ENCODE data around the gene TMEM53.
"Not testable (repeated sequence)": the region's sequence is repeated elsewhere in the genome, so short reads cannot be mapped to it uniquely, and the experiment has no call there.

TMEM53 gene

GRCh38 chr1:44705470-44705869 is 31.2 kb upstream of the TMEM53 start:
- no peak overlapping the region for H2BK15ac ChIP-seq (ENCODE audit: low read length)
- no peak overlapping the region for H3K18ac ChIP-seq (ENCODE audit: low read length)
- H3K9me3 ChIP-seq (replicated peaks in 1 of 2; ENCODE audit: control insufficient read depth in 2 of 2, insufficient read depth in 1 of 2, low read depth in 1 of 2, low read length in 2 of 2), result peaks cover 4 to 11% of the 10 kb centered on the region in 2 donors
- H3K4ac ChIP-seq (ENCODE audit: low read length), result no peak overlapping the region
- no peak overlapping the region for H2AFZ ChIP-seq (ENCODE audit: low read length)
- no peak overlapping the region for H2AK5ac ChIP-seq (ENCODE audit: low read depth, low read length)
- H2BK12ac ChIP-seq (ENCODE audit: low read length), result no peak overlapping the region
- no peak overlapping the region for H3K4me3 ChIP-seq (ENCODE audit: low read length in 2 of 2)
- H2BK5ac ChIP-seq (ENCODE audit: low read length), result no peak overlapping the region
- H3K14ac ChIP-seq (ENCODE audit: low read length), result no peak overlapping the region
- no peak for DNase-seq (ENCODE audit: low spot score)
- no peak overlapping the region for H4K91ac ChIP-seq (ENCODE audit: low read depth, low read length, poor library complexity)
- H3K23ac ChIP-seq (ENCODE audit: low read depth, low read length, poor library complexity), result no peak overlapping the region
- WGBS, 2 donors (ENCODE audit: extremely low coverage in 2 of 2, insufficient read length in 2 of 2, insufficient replicate concordance in 1 of 2), result 100% methylated on average over 3 of the region's 6 CpGs; no CpG with 5 or more reads in 1 of the 2 donors
- H3K79me1 ChIP-seq (ENCODE audit: low read depth, low read length), result no peaks in the 10 kb centered on the region
- no peak overlapping the region for H3K4me2 ChIP-seq (ENCODE audit: insufficient read depth, low read length, poor library complexity, severe bottlenecking)
- H3K27me3 ChIP-seq (ENCODE audit: control insufficient read depth in 3 of 3, insufficient read depth in 3 of 3, low read depth in 1 of 3, low read length in 3 of 3), result no peaks in the 10 kb centered on the region
- H4K8ac ChIP-seq (ENCODE audit: low read depth, low read length), result no peak overlapping the region
- H3K4me1 ChIP-seq (ENCODE audit: control insufficient read depth in 2 of 2, insufficient read depth in 1 of 2, low read depth in 1 of 2, low read length in 2 of 2), result no peaks in the 10 kb centered on the region
- no peak overlapping the region for H2BK120ac ChIP-seq (ENCODE audit: low read depth, low read length)
- no peaks in the 10 kb centered on the region for H3K36me3 ChIP-seq (replicated peaks in 1 of 2; ENCODE audit: control insufficient read depth in 2 of 2, insufficient read depth in 2 of 2, low read length in 2 of 2)
- no peak overlapping the region for H3K27ac ChIP-seq (replicated peaks; ENCODE audit: low read length)
- no peak overlapping the region for H3K9ac ChIP-seq (ENCODE audit: low read depth, low read length, poor library complexity)

DNA sequence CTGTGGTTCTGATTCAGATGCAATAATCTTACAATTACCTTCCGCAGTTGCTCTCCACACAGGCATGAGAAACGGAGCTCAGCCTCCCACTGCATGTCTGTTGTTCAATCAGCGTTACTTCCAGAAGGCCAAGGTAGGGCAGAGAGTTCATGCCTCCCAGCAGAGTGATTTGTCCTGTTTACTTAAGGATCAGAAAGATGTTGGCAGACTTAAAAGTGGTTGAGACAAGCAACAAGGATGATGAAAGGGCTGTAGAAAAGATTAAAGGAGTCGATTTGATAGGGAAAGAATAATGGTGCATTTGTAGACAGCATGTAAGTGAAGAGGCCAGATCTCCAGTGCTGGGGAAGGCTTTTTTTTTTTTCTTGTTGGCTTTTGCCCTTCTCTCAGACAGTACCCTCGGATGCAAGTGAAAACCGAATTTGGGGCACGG is 26.9 kb upstream of the TMEM53 start:
- no peaks in the 10 kb centered on the region for H3K27me3 ChIP-seq (ENCODE audit: control insufficient read depth in 3 of 3, insufficient read depth in 3 of 3, low read depth in 1 of 3, low read length in 3 of 3)
- H2BK5ac ChIP-seq (ENCODE audit: low read length), result no peak overlapping the region
- no peak for DNase-seq (ENCODE audit: low spot score)
- no peak overlapping the region for H3K18ac ChIP-seq (ENCODE audit: low read length)
- H2BK12ac ChIP-seq (ENCODE audit: low read length), result no peak overlapping the region
- no peak overlapping the region for H3K9ac ChIP-seq (ENCODE audit: low read depth, low read length, poor library complexity)
- no peak overlapping the region for H3K27ac ChIP-seq (replicated peaks; ENCODE audit: low read length)
- H3K36me3 ChIP-seq (replicated peaks in 1 of 2; ENCODE audit: control insufficient read depth in 2 of 2, insufficient read depth in 2 of 2, low read length in 2 of 2), result no peaks in the 10 kb centered on the region
- H4K91ac ChIP-seq (ENCODE audit: low read depth, low read length, poor library complexity), result no peak overlapping the region
- H3K4me2 ChIP-seq (ENCODE audit: insufficient read depth, low read length, poor library complexity, severe bottlenecking), result no peak overlapping the region
- no peak overlapping the region for H2AFZ ChIP-seq (ENCODE audit: low read length)
- H2BK120ac ChIP-seq (ENCODE audit: low read depth, low read length), result no peak overlapping the region
- H3K79me1 ChIP-seq (ENCODE audit: low read depth, low read length), result no peaks in the 10 kb centered on the region
- H2AK5ac ChIP-seq (ENCODE audit: low read depth, low read length), result no peak overlapping the region
- no peak overlapping the region for H3K23ac ChIP-seq (ENCODE audit: low read depth, low read length, poor library complexity)
- H2BK15ac ChIP-seq (ENCODE audit: low read length), result no peak overlapping the region
- H3K4me1 ChIP-seq (ENCODE audit: control insufficient read depth in 2 of 2, insufficient read depth in 1 of 2, low read depth in 1 of 2, low read length in 2 of 2), result no peaks in the 10 kb centered on the region
- H3K4ac ChIP-seq (ENCODE audit: low read length), result no peak overlapping the region
- H4K8ac ChIP-seq (ENCODE audit: low read depth, low read length), result no peak overlapping the region
- H3K14ac ChIP-seq (ENCODE audit: low read length), result no peak overlapping the region
- no peak overlapping the region for H3K4me3 ChIP-seq (ENCODE audit: low read length in 2 of 2)
- no peaks in the 10 kb centered on the region for H3K9me3 ChIP-seq (replicated peaks in 1 of 2; ENCODE audit: control insufficient read depth in 2 of 2, insufficient read depth in 1 of 2, low read depth in 1 of 2, low read length in 2 of 2)
- 100% methylated on average over 1 of the region's 7 CpGs; no CpG with 5 or more reads in 1 of the 2 donors for WGBS, 2 donors (ENCODE audit: extremely low coverage in 2 of 2, insufficient read length in 2 of 2, insufficient replicate concordance in 1 of 2)

- Histone ChIP-seq H3K79me1 (ENCODE audit: low read depth, low read length) (no peaks in the 10 kb centered on the region), H3K18ac (ENCODE audit: low read length) (no peak overlapping the region)
- no CpG with 5 or more reads among the region's 1 CpG for WGBS, 2 donors (ENCODE audit: extremely low coverage in 2 of 2, insufficient read length in 2 of 2, insufficient replicate concordance in 1 of 2)
Observed at GRCh38 chr1:44700573-44700972, 26.3 kb upstream of the TMEM53 start.

GRCh38 chr1:44699375-44699774 is 25.1 kb upstream of the TMEM53 start:
- not testable (repeated sequence) for H3K4me1 ChIP-seq (ENCODE audit: control insufficient read depth in 2 of 2, insufficient read depth in 1 of 2, low read depth in 1 of 2, low read length in 2 of 2); H2BK12ac ChIP-seq (ENCODE audit: low read length); H3K18ac ChIP-seq (ENCODE audit: low read length); H3K14ac ChIP-seq (ENCODE audit: low read length); DNase-seq (ENCODE audit: low spot score); H3K27ac ChIP-seq (replicated peaks; ENCODE audit: low read length); H3K9me3 ChIP-seq (replicated peaks in 1 of 2; ENCODE audit: control insufficient read depth in 2 of 2, insufficient read depth in 1 of 2, low read depth in 1 of 2, low read length in 2 of 2); H3K36me3 ChIP-seq (replicated peaks in 1 of 2; ENCODE audit: control insufficient read depth in 2 of 2, insufficient read depth in 2 of 2, low read length in 2 of 2); H3K4me3 ChIP-seq (ENCODE audit: low read length in 2 of 2); H3K27me3 ChIP-seq (ENCODE audit: control insufficient read depth in 3 of 3, insufficient read depth in 3 of 3, low read depth in 1 of 3, low read length in 3 of 3); H3K23ac ChIP-seq (ENCODE audit: low read depth, low read length, poor library complexity); H3K9ac ChIP-seq (ENCODE audit: low read depth, low read length, poor library complexity); H4K91ac ChIP-seq (ENCODE audit: low read depth, low read length, poor library complexity); H3K79me1 ChIP-seq (ENCODE audit: low read depth, low read length); H2AFZ ChIP-seq (ENCODE audit: low read length); H2BK5ac ChIP-seq (ENCODE audit: low read length); H3K4me2 ChIP-seq (ENCODE audit: insufficient read depth, low read length, poor library complexity, severe bottlenecking); H2AK5ac ChIP-seq (ENCODE audit: low read depth, low read length); H4K8ac ChIP-seq (ENCODE audit: low read depth, low read length); H2BK15ac ChIP-seq (ENCODE audit: low read length); H2BK120ac ChIP-seq (ENCODE audit: low read depth, low read length); H3K4ac ChIP-seq (ENCODE audit: low read length)
- WGBS, 2 donors (ENCODE audit: extremely low coverage in 2 of 2, insufficient read length in 2 of 2, insufficient replicate concordance in 1 of 2), result no CpG with 5 or more reads among the region's 9 CpGs

More at GRCh38 chr1:44700573-44700972, 26.3 kb upstream of the TMEM53 start:
- no peak overlapping the region for H3K4me3 ChIP-seq (ENCODE audit: low read length in 2 of 2)
- H2AFZ ChIP-seq (ENCODE audit: low read length), result no peak overlapping the region
- no peak overlapping the region for H2BK5ac ChIP-seq (ENCODE audit: low read length)
- H3K27ac ChIP-seq (replicated peaks; ENCODE audit: low read length), result no peak overlapping the region
- H3K27me3 ChIP-seq (ENCODE audit: control insufficient read depth in 3 of 3, insufficient read depth in 3 of 3, low read depth in 1 of 3, low read length in 3 of 3), result no peaks in the 10 kb centered on the region
- DNase-seq (ENCODE audit: low spot score), result no peak
- H3K9ac ChIP-seq (ENCODE audit: low read depth, low read length, poor library complexity), result no peak overlapping the region
- H3K9me3 ChIP-seq (replicated peaks in 1 of 2; ENCODE audit: control insufficient read depth in 2 of 2, insufficient read depth in 1 of 2, low read depth in 1 of 2, low read length in 2 of 2), result no peaks in the 10 kb centered on the region
- no peak overlapping the region for H4K91ac ChIP-seq (ENCODE audit: low read depth, low read length, poor library complexity)
- no peaks in the 10 kb centered on the region for H3K4me1 ChIP-seq (ENCODE audit: control insufficient read depth in 2 of 2, insufficient read depth in 1 of 2, low read depth in 1 of 2, low read length in 2 of 2)
- no peak overlapping the region for H3K23ac ChIP-seq (ENCODE audit: low read depth, low read length, poor library complexity)
- H3K14ac ChIP-seq (ENCODE audit: low read length), result no peak overlapping the region
- no peak overlapping the region for H2BK15ac ChIP-seq (ENCODE audit: low read length)
- no peak overlapping the region for H2AK5ac ChIP-seq (ENCODE audit: low read depth, low read length)
- H3K4ac ChIP-seq (ENCODE audit: low read length), result no peak overlapping the region
- no peak overlapping the region for H3K4me2 ChIP-seq (ENCODE audit: insufficient read depth, low read length, poor library complexity, severe bottlenecking)
- no peaks in the 10 kb centered on the region for H3K36me3 ChIP-seq (replicated peaks in 1 of 2; ENCODE audit: control insufficient read depth in 2 of 2, insufficient read depth in 2 of 2, low read length in 2 of 2)
- H4K8ac ChIP-seq (ENCODE audit: low read depth, low read length), result no peak overlapping the region
- H2BK120ac ChIP-seq (ENCODE audit: low read depth, low read length), result no peak overlapping the region
- H2BK12ac ChIP-seq (ENCODE audit: low read length), result no peak overlapping the region

All from neuronal stem cell (in vitro differentiated cells).